Measurements from ENCODE around the gene FOXL2NB. TPM values are rescaled to one million over a fixed set of nuclear protein-coding genes. Genes with fewer than 3 reads are reported as not detected.

Gene FOXL2NB
- total RNA-seq, 1 donor from 2014 or later: 1.5 TPM

DNA sequence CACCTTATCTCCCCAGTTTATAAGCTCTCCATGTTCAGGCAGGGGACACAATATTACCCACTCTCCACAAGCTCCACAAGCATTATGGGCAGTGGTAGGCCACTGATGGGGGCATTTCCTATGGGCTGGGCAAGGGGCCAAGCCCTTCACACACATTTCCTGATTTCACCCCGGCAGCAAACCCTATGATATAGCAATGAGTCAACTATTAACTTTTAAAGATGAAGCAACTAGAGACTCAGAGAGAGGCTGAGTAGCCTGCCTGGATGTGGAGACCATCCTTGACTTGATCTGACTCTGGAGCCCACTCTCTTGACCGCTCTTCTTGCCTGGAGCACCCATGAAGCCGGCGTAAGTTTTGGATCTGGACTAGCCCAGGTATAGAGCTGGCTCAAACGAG is 27.4 kb downstream of the FOXL2NB start:
- H3K27me3 ChIP-seq: no peaks in the 10 kb centered on the region
- no peak overlapping the region for H3K4me3 ChIP-seq
- no peaks in the 10 kb centered on the region for H3K4me1 ChIP-seq
- H3K27ac ChIP-seq: no peak overlapping the region
- no peak for DNase-seq (ENCODE audit: extremely low spot score in 2 of 2)
- no peaks in the 10 kb centered on the region for H3K36me3 ChIP-seq
- intact Hi-C loops (cut with DNase I): no loop called here
- TF ChIP-seq, protein P1, sequence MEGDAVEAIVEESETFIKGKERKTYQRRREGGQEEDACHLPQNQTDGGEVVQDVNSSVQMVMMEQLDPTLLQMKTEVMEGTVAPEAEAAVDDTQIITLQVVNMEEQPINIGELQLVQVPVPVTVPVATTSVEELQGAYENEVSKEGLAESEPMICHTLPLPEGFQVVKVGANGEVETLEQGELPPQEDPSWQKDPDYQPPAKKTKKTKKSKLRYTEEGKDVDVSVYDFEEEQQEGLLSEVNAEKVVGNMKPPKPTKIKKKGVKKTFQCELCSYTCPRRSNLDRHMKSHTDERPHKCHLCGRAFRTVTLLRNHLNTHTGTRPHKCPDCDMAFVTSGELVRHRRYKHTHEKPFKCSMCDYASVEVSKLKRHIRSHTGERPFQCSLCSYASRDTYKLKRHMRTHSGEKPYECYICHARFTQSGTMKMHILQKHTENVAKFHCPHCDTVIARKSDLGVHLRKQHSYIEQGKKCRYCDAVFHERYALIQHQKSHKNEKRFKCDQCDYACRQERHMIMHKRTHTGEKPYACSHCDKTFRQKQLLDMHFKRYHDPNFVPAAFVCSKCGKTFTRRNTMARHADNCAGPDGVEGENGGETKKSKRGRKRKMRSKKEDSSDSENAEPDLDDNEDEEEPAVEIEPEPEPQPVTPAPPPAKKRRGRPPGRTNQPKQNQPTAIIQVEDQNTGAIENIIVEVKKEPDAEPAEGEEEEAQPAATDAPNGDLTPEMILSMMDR (IDR thresholded peaks at IDR 0.05): no peak
- TF ChIP-seq POLR2A (IDR thresholded peaks at IDR 0.05) (no peak), POLR2AphosphoS5 (IDR thresholded peaks at IDR 0.05; ENCODE audit: insufficient read depth in 1 of 2, low read depth in 1 of 2) (no peak)
- H3K9me3 ChIP-seq: no peaks in the 10 kb centered on the region

DNA sequence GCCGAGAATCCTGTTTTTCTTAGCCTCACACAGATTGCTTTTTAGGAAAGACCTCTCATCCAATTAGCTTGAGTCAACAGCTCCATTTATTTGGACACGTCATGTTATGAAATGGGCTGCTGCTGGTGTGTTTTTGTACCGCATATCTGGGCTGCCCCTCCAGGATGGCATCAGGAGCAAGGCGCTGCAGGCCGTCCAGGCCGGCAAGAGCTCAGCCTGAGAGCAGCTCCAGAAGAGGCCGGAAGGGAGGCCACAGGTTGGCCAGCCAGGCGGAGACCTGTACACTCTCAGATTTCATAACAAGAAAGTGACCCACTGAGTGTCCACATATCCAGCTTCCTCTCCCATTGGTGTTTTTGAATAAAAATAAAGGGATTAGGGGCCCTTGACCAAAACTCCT is 28.3 kb downstream of the FOXL2NB start:
- Histone ChIP-seq H3K4me3 (no peak overlapping the region), H3K4me1 (no peaks in the 10 kb centered on the region), H3K27ac (no peak overlapping the region), H3K36me3 (no peaks in the 10 kb centered on the region), H3K27me3 (no peaks in the 10 kb centered on the region), H3K9me3 (no peaks in the 10 kb centered on the region)
- intact Hi-C loops (cut with DNase I): no loop called here
- TF ChIP-seq POLR2A (IDR thresholded peaks at IDR 0.05): no peak
- no peak for TF ChIP-seq POLR2AphosphoS5 (IDR thresholded peaks at IDR 0.05; ENCODE audit: insufficient read depth in 1 of 2, low read depth in 1 of 2)
- TF ChIP-seq, protein P1 (IDR thresholded peaks at IDR 0.05): no peak
- no peak for DNase-seq (ENCODE audit: extremely low spot score in 2 of 2)

DNA sequence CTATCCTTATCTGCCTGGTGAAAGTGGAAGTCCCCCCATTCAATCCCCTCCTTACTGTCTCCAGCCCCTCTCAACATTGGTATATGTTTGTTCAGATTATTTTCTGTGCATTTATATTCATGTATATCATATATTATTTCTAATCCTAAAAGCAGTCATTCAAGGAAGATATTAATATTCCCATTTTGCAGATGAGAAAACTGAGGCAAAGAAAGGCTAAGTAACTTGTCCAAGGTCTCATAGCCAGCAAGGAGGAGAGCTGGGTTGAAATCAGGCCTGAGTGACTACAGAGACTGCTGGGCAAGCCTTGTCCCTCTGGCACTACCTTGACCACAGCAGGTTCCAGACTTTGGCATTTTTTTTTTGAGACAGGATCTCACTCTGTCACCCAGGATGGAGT is 29.0 kb downstream of the FOXL2NB start:
- intact Hi-C loops (cut with DNase I): no loop called here
- Histone ChIP-seq H3K9me3 (no peaks in the 10 kb centered on the region), H3K27ac (no peak overlapping the region), H3K4me3 (no peak overlapping the region), H3K36me3 (no peaks in the 10 kb centered on the region), H3K4me1 (no peaks in the 10 kb centered on the region), H3K27me3 (no peaks in the 10 kb centered on the region)
- no peak for DNase-seq (ENCODE audit: extremely low spot score in 2 of 2)
- TF ChIP-seq, protein P1 (IDR thresholded peaks at IDR 0.05): no peak
- no peak for TF ChIP-seq POLR2A (IDR thresholded peaks at IDR 0.05)
- no peak for TF ChIP-seq POLR2AphosphoS5 (IDR thresholded peaks at IDR 0.05; ENCODE audit: insufficient read depth in 1 of 2, low read depth in 1 of 2)

DNA sequence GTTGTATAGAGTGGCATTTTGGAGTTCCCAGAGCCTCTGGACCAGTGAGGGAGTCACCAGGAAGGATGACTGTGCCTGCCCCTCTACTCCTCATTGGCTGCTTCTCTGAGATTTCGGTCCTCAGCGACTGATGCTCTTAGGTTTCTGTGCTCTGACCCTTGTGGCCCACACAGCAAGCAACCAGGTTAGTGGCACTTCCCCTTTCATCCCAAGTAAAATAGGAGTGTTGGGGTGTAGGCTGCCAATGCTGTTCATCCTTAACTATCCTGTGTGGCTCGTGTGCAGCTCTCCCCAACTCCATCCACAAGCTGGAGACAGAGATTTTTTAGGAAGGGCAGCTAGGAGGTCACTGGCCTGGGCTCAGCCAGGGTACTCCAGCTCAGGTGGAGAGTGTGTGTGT is 37.8 kb downstream of the FOXL2NB start:
- Histone ChIP-seq H3K4me3 (no peak overlapping the region), H3K9me3 (no peaks in the 10 kb centered on the region), H3K36me3 (no peaks in the 10 kb centered on the region), H3K27me3 (no peaks in the 10 kb centered on the region), H3K27ac (no peak overlapping the region), H3K4me1 (no peaks in the 10 kb centered on the region)
- TF ChIP-seq POLR2AphosphoS5 (IDR thresholded peaks at IDR 0.05; ENCODE audit: insufficient read depth in 1 of 2, low read depth in 1 of 2) (no peak), POLR2A (IDR thresholded peaks at IDR 0.05) (no peak)
- TF ChIP-seq, protein P1 (IDR thresholded peaks at IDR 0.05): no peak
- intact Hi-C loops (cut with DNase I): no loop called here
- no peak for DNase-seq (ENCODE audit: extremely low spot score in 2 of 2)

DNA sequence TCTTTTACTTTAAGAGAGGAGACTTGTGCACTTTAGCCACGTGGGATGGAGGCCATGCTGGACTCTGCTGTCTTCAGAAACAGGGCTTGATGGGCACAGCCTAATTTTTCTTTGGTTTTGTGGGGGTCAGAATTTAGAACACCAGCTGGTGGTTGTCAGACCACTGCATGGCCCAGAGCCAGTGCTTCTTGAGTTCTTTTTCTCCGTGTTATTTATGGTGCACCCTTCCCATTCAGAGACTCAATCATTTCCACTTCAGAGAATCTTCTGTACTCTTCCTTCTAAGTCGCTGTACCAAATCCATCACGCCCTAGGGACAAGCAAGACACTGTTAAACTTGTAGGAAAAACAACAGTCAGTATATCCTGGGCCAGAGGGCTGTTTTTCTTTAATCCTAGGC is 38.9 kb downstream of the FOXL2NB start:
- no peak for DNase-seq (ENCODE audit: extremely low spot score in 2 of 2)
- Histone ChIP-seq H3K27ac (no peak overlapping the region), H3K9me3 (no peaks in the 10 kb centered on the region), H3K4me1 (no peaks in the 10 kb centered on the region), H3K4me3 (no peak overlapping the region), H3K27me3 (no peaks in the 10 kb centered on the region), H3K36me3 (no peaks in the 10 kb centered on the region)
- no peak for TF ChIP-seq POLR2AphosphoS5 (IDR thresholded peaks at IDR 0.05; ENCODE audit: insufficient read depth in 1 of 2, low read depth in 1 of 2)
- TF ChIP-seq, protein P1 (IDR thresholded peaks at IDR 0.05): no peak
- TF ChIP-seq POLR2A (IDR thresholded peaks at IDR 0.05): no peak
- intact Hi-C loops (cut with DNase I): no loop called here
